ENCODE measurements around the gene RGS10.

The RGS10 gene

DNA sequence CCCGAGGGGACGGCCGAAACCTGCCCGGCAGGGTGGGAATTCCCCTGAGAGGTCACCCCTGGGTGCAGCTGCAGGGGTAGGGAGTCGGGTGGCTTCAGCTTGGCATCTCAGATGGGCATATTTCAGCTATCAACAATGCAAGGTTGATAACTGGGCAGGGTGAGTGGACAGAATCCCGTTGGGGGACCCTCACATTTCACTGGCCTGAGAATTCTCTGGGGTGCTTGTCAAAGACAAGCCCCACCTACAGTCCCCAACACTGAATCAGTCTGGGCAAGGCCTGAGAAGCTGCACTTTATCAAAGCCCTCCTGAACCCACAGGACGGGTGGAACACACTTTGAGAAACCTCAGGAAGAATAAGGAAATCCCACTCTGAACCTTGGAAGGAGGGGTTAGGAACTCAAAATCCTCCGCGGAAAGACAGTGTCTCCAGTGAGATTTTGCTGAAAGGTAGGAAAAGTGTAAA lies 3.1 kb downstream of the RGS10 start:
- Histone ChIP-seq H3K4me3 (ENCODE audit: low read depth, low read length) (no peak overlapping the region), H3K36me3 (ENCODE audit: control insufficient read depth in 2 of 2, insufficient read depth in 1 of 2, low read length in 2 of 2) (no peaks in the 10 kb centered on the region), H3K27ac (ENCODE audit: extremely low read depth, low read depth, low read length) (no peak overlapping the region), H3K9me3 (ENCODE audit: control insufficient read depth, insufficient read depth, low read depth, low read length) (no peaks in the 10 kb centered on the region), H3K4me1 (ENCODE audit: control insufficient read depth, insufficient read depth, low read length) (peaks cover 8% of the 10 kb centered on the region; the same call in 1 of the 2 replicates)
- TF ChIP-seq ZNF423 (tag by site-specific recombination; IDR thresholded peaks at IDR 0.05), result peak; percentile 96
- no peak for TF ChIP-seq ZNF10 (tag by site-specific recombination; IDR thresholded peaks at IDR 0.05)
- no peak for TF ChIP-seq MZF1 (tag by site-specific recombination; IDR thresholded peaks at IDR 0.05; ENCODE audit: borderline replicate concordance)
- POLR2A ChIA-PET, result interaction anchor here (0.7 kb wide), 1 partner anchor 327 kb away, joined by 3 read pairs; no protein-coding TSS in a partner anchor
- CTCF ChIA-PET, result interaction anchor here (1.7 kb wide), 1 partner anchor 340 kb away, joined by 5 read pairs; no protein-coding TSS in a partner anchor

DNA sequence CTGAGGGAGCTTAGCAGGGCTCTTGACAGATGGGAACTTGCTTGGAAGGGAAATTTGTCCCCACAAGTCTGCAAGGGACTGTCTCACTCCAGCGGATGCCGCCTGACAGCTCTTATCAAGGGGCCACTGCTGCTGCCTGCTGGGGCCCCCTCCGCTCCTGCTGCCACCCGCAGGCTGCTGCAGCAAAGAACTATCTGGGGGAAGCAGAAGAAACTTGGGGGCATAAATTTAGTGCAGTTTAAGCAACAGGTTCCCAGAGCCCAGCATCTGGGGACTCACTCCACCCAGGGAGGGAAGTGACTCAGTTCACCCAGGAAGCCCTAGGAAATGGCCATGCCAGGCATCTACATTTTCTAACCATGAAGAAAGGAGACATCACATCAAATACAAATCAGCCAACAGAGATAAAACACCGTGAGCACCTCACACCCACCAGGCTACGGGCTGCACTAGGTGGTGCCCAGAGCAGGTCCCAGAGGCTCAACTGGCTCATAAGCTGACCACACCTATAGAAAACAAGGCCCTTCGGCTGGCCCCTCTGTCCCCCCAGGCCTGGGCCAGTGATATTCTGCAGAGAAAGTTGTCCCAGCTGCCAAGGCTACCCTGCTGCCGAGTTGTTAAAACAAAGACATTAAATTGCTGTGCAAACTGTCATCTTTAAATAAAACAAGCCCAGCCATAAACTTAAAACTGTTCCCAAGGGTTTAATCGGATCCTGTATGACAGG lies 3.7 kb downstream of the RGS10 start:
- ChIA-PET POLR2A (interaction anchor here (0.9 kb wide), 1 partner anchor 9 kb away, joined by 3 read pairs; no protein-coding TSS in a partner anchor), CTCF (interaction anchor here (0.9 to 1.7 kb wide), 3 partner anchors 12 to 339 kb away, joined by 3 to 5 read pairs (median 3); no protein-coding TSS in a partner anchor)
- H3K36me3 ChIP-seq (ENCODE audit: control insufficient read depth in 2 of 2, insufficient read depth in 1 of 2, low read length in 2 of 2), result no peaks in the 10 kb centered on the region
- no peak overlapping the region for H3K27ac ChIP-seq (ENCODE audit: extremely low read depth, low read depth, low read length)
- H3K4me1 ChIP-seq (ENCODE audit: control insufficient read depth, insufficient read depth, low read length), result peaks cover 8% of the 10 kb centered on the region; the same call in 1 of the 2 replicates
- no peak overlapping the region for H3K4me3 ChIP-seq (ENCODE audit: low read depth, low read length)
- H3K9me3 ChIP-seq (ENCODE audit: control insufficient read depth, insufficient read depth, low read depth, low read length), result no peaks in the 10 kb centered on the region
- TF ChIP-seq ZNF223 (tag by site-specific recombination; IDR thresholded peaks at IDR 0.05) (no peak), ZBTB48 (tag by site-specific recombination; IDR thresholded peaks at IDR 0.05) (peak; percentile 76), ZIC2 (tag by site-specific recombination; IDR thresholded peaks at IDR 0.05) (peak; percentile 95), GLIS2 (tag by site-specific recombination; IDR thresholded peaks at IDR 0.05) (peak; percentile 44), SCRT2 (tag by site-specific recombination; IDR thresholded peaks at IDR 0.05) (peak; percentile 86), OSR2 (tag by site-specific recombination; IDR thresholded peaks at IDR 0.05) (0 out of 2 replicates have a peak, but pooled peaks have one; percentile 29), ZNF776 (tag by site-specific recombination; IDR thresholded peaks at IDR 0.05; ENCODE audit: borderline replicate concordance) (no peak), SCRT1 (tag by site-specific recombination; IDR thresholded peaks at IDR 0.05; ENCODE audit: borderline replicate concordance) (0 out of 2 replicates have a peak, but pooled peaks have one; percentile 28), BCL11A (tag by site-specific recombination; IDR thresholded peaks at IDR 0.05; ENCODE audit: low read depth) (no peak), ZBTB20 (tag by site-specific recombination; IDR thresholded peaks at IDR 0.05) (0 out of 2 replicates have a peak, but pooled peaks have one; percentile 16)
- TF ChIP-seq, protein P1, sequence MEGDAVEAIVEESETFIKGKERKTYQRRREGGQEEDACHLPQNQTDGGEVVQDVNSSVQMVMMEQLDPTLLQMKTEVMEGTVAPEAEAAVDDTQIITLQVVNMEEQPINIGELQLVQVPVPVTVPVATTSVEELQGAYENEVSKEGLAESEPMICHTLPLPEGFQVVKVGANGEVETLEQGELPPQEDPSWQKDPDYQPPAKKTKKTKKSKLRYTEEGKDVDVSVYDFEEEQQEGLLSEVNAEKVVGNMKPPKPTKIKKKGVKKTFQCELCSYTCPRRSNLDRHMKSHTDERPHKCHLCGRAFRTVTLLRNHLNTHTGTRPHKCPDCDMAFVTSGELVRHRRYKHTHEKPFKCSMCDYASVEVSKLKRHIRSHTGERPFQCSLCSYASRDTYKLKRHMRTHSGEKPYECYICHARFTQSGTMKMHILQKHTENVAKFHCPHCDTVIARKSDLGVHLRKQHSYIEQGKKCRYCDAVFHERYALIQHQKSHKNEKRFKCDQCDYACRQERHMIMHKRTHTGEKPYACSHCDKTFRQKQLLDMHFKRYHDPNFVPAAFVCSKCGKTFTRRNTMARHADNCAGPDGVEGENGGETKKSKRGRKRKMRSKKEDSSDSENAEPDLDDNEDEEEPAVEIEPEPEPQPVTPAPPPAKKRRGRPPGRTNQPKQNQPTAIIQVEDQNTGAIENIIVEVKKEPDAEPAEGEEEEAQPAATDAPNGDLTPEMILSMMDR (tag by site-specific recombination; IDR thresholded peaks at IDR 0.05), result peak; percentile 59
- TF ChIP-seq, protein P2, sequence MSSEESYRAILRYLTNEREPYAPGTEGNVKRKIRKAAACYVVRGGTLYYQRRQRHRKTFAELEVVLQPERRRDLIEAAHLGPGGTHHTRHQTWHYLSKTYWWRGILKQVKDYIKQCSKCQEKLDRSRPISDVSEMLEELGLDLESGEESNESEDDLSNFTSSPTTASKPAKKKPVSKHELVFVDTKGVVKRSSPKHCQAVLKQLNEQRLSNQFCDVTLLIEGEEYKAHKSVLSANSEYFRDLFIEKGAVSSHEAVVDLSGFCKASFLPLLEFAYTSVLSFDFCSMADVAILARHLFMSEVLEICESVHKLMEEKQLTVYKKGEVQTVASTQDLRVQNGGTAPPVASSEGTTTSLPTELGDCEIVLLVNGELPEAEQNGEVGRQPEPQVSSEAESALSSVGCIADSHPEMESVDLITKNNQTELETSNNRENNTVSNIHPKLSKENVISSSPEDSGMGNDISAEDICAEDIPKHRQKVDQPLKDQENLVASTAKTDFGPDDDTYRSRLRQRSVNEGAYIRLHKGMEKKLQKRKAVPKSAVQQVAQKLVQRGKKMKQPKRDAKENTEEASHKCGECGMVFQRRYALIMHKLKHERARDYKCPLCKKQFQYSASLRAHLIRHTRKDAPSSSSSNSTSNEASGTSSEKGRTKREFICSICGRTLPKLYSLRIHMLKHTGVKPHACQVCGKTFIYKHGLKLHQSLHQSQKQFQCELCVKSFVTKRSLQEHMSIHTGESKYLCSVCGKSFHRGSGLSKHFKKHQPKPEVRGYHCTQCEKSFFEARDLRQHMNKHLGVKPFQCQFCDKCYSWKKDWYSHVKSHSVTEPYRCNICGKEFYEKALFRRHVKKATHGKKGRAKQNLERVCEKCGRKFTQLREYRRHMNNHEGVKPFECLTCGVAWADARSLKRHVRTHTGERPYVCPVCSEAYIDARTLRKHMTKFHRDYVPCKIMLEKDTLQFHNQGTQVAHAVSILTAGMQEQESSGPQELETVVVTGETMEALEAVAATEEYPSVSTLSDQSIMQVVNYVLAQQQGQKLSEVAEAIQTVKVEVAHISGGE (tag by site-specific recombination; conservative IDR thresholded peaks at IDR 0.05; ENCODE audit: low read depth), result no peak
- TF ChIP-seq, protein P3, sequence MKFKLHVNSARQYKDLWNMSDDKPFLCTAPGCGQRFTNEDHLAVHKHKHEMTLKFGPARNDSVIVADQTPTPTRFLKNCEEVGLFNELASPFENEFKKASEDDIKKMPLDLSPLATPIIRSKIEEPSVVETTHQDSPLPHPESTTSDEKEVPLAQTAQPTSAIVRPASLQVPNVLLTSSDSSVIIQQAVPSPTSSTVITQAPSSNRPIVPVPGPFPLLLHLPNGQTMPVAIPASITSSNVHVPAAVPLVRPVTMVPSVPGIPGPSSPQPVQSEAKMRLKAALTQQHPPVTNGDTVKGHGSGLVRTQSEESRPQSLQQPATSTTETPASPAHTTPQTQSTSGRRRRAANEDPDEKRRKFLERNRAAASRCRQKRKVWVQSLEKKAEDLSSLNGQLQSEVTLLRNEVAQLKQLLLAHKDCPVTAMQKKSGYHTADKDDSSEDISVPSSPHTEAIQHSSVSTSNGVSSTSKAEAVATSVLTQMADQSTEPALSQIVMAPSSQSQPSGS (tag by site-specific recombination; IDR thresholded peaks at IDR 0.05; ENCODE audit: low read depth), result no peak

All from HEK293 (cell line).